ENCODE results near the gene PRPF8.

The PRPF8 gene

DNA sequence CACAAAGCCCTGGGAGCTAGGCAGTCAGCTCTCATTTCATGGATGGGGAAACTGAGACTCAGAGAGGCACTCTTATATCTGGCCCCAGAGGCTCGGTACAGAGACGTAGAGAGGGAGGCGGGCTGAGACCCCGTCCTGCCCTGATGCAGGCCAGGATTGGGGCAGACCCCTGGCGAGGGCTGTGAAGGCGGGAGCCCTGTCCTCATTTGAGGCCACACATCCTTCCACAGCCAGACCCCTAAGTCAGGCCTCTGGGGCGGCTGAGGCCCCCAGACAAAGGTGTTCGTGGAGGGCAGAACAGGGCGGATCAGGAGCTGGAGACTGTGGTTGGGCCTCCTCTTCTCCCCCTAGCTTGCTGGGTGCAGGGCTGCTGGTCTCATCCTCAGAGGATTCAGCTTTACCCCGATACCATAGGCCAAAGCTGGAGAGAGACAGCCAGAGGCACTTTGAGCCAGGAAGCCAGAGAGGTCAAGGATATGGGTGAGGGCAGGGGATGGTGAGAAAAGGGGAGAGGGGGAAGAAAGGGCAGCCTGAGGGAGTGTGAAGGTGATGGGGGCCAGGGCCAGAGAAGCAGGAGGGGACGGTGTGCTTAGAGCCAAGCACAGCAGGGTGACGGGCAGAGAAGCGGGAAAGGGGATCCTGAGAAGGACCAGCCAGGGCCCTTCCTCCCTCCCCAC is 38.3 kb downstream of the PRPF8 start:
- no peak for DNase-seq (ENCODE audit: low read depth)
- TF ChIP-seq, protein P1, sequence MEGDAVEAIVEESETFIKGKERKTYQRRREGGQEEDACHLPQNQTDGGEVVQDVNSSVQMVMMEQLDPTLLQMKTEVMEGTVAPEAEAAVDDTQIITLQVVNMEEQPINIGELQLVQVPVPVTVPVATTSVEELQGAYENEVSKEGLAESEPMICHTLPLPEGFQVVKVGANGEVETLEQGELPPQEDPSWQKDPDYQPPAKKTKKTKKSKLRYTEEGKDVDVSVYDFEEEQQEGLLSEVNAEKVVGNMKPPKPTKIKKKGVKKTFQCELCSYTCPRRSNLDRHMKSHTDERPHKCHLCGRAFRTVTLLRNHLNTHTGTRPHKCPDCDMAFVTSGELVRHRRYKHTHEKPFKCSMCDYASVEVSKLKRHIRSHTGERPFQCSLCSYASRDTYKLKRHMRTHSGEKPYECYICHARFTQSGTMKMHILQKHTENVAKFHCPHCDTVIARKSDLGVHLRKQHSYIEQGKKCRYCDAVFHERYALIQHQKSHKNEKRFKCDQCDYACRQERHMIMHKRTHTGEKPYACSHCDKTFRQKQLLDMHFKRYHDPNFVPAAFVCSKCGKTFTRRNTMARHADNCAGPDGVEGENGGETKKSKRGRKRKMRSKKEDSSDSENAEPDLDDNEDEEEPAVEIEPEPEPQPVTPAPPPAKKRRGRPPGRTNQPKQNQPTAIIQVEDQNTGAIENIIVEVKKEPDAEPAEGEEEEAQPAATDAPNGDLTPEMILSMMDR (conservative IDR thresholded peaks at IDR 0.05; ENCODE audit: low read depth, low read length): no peak
- no peak overlapping the region for H3K4me3 ChIP-seq (ENCODE audit: low read depth, low read length)

DNA sequence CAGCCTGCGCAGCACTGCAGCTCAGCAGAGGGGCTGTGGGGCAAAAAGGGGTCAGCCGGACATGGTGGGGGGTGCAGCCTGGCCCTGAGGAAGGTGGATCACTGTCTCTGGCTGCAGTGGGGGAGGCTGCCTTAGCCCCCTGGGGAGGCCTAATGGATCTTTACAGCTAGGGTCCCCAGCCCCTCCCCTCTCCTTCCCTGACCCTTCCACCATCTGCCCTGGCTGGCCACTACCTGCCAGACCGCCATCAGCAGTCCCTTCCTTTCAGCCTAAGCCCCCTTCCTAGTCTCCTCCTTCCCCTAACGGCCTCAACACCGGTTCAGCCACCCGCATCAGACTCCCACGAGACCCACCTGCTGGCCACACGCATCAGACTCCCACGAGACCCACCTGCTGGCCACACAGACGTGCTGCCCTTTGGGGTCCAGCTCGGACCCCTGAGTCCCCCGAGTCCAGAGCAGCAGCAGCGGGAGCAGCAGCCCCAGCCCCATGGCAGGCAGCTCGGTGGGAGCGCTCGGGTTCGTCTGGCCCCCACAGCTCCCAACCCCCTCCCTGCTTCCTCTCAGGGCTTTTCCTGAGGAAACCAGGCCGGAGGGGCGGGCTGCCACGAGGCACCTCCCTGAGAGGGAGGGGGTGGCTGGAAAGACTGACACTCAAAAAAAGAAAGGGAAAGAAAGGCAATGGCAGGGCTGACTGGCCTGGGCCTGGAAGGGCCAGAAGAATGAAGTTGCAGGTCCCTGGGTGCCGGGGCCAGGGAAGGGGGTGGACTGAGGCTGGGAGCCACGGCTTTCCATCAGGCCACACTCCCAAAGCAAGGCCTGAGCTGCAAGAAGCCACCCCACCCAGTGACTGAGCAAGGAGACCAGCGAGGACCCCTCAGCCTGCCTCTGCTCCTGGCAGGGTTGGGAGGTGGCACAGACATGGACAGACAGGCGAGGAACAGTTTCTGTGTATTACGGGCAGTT is 39.2 kb downstream of the PRPF8 start, which contains the start of gene SCARF1:
TSS of gene SCARF1 (minus strand) at position 526 of the 965 bp plus-strand sequence. CDS start at position 491, 35 bp downstream.
- no peak within 1 kb of the TSS for H3K4me3 ChIP-seq (ENCODE audit: low read depth, low read length)
- no peak for DNase-seq (ENCODE audit: low read depth)
- TF ChIP-seq, protein P1 (conservative IDR thresholded peaks at IDR 0.05; ENCODE audit: low read depth, low read length): no peak

DNA sequence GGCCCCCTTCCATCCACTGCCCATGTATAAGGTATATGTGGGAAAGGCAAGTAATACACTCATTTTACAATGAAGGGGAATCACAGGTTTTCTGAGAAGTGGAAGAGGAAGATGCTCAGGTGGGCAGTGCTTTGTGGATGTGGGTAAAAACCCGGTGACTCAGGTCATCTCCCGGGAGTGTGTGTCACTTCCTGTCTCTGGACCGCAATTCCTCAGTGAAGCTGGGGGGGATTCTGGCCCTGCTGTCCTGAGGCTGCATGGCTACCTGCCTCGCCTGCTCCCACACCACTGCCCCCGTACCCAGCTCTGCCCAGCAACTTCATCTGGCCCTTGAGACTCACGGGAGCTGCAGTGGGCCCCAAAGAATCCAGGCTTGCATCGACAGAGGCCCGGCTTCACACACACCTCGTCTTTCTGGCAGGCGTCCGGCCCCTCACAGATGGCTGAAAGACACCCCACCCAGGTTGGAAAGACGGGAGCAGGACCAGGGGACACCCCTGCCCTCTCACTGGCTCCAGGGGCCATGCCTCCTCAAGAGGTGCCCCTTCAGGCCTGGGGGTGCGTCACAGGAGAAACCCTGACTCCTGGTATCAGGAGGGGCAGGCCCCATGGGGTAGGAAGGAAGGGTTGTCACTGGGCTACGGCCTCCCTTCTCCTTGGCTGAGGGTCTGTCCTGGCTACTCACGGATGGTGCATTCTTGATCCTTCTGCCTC is 40.0 kb downstream of the PRPF8 start:
- DNase-seq (ENCODE audit: low read depth): no peak
- H3K4me3 ChIP-seq (ENCODE audit: low read depth, low read length): no peak overlapping the region
- TF ChIP-seq, protein P1 (conservative IDR thresholded peaks at IDR 0.05; ENCODE audit: low read depth, low read length): no peak

DNA sequence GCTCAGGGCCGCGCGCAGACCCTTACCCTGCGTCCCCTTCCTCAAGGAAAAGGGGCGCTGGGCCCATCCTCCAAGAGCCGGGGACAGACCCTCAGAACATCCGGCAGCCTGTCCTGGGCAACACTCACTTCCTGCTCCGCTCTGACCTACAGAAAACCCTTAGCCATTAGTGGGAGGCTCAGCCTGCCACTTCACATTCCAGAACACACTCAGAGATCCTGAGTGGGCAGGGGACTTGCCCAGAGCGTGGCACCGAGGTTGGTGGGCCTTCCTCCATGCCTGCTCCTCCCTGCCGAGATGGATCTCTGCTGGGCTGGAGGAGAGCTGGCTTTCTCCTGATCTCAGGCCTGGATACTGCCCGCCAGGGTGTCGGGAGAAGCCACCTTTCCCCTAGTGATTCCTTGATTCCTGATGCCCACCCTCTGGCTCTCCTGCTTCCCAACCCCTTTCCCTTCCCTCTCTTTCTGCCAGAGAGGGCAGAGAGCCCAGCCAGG is 40.6 kb downstream of the PRPF8 start:
- DNase-seq (ENCODE audit: low read depth): no peak
- H3K4me3 ChIP-seq (ENCODE audit: low read depth, low read length): peak overlapping the region; percentile 47
- TF ChIP-seq, protein P1 (conservative IDR thresholded peaks at IDR 0.05; ENCODE audit: low read depth, low read length): no peak

DNA sequence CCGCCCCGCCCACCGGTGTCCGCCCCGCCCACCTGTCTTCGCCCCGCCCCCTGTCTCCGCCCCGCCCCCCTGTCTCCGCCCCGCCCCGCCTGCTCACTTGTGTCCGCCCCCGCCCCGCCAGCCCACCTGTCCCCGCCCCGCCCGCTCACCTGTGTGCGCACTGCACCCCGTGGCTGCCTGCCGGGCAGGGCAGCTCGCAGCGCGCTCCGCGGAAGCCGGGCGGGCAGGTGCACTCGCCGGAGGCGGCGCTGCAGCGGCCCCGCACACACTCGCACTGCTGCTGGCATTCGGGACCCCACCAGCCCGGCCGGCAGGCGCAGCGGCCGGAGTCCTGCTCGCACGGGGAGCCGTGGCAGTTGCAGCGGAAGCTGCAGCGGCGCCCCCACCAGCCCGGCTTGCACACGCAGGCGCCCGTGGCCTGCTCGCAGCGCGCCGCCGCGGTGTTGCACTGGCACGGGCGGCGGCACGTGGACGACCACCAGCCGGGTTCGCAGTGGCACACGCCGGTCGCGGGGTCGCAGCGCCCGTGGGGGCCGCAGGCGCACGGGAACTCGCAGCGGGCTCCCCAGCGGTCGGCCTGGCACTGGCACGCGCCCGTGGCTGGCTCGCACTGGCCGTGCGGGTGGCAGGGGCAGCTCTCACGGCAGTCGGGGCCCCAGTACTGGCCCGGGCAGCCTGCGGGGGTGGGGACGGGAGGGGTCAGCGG is 41.2 kb downstream of the PRPF8 start:
- TF ChIP-seq, protein P1 (conservative IDR thresholded peaks at IDR 0.05; ENCODE audit: low read depth, low read length): peak; percentile 0
- peak overlapping the region; percentile 47 for H3K4me3 ChIP-seq (ENCODE audit: low read depth, low read length)
- no peak for DNase-seq (ENCODE audit: low read depth)

DNA sequence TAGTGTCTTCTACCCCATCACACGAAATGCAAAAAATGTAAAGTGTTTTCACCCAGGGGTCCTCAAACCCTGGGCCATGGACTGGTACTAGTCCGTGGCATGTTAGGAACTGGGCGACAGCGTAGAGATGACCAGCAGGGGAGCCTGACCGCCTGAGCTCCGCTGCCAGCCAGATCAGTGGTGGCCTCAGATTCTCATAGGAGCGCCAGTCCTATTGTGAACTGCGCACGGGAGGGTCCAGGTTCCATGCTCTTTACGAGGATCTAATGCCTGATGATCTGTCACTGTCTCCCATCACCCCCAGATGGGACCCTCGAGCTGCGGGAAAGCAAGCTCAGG is 43.6 kb downstream of the PRPF8 start:
- no peak overlapping the region for H3K4me3 ChIP-seq (ENCODE audit: low read depth, low read length)
- no peak for DNase-seq (ENCODE audit: low read depth)
- TF ChIP-seq, protein P1 (conservative IDR thresholded peaks at IDR 0.05; ENCODE audit: low read depth, low read length): no peak

Measured in choroid plexus epithelial cell (primary cell).